Measurements from ENCODE around the gene PCDHB11.
"Not testable (repeated sequence)": the region's sequence is repeated elsewhere in the genome, so short reads cannot be mapped to it uniquely, and the experiment has no call there.

Gene PCDHB11

DNA sequence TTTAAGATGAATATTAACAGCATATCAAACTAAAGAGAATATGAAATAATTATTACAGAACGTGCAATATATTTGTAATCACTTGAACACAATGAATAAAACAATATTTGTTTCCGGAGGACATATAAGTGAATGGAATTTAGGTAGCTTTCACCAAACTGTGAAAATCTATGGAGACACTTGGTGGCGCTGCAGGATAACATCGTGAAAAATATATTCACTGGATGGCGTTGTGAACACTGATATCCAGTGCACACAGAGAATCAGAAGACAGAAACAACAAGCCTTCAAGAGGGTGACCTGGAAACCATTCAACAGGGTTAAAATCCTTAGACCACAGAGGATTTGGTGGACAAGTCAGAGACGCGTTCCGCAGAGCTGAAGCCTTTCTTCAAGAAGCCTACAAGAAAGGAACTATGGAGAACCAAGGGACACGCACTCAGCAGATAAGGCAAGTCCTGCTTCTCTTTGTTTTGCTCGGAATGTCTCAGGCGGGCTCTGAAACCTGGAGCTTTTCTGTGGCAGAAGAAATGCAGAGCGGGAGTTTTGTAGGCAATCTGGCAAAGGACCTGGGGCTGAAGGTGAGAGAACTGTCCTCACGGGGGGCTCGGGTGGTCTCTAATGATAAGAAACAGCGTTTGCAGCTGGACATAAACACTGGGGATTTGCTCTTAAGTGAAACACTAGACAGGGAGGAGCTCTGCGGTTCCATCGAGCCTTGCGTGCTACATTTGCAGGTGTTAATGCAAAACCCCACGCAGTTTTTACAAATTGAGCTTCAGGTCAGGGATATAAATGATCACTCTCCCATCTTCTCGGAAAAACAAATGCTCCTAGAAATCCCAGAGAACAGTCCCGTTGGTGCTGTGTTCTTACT is at the start of gene PCDHB11:
TSS of gene PCDHB11 (plus strand) at position 269 of the 877 bp plus-strand sequence. CDS start at position 417, 148 bp downstream.
- no peak for DNase-seq (ENCODE audit: low read depth)

DNA sequence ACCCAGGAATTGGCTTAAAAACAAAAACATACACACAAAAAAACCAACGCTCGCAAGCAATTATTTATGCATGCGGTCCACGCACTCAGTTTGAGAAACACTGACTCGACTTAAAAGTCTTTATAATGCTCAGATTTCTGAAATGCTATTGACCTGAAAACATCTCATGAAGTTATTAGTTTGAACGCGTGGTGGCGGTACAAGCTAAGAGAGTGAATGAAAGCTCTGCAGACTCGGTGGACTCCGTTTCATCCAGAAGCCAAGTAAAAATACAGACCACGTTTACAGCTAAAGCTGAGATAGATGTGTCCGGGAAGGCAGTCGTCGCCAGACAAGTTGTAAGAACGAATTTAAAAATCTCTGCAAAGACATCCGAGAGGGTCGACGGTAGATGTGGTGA is 49.6 kb upstream of the PCDHB11 start, which contains the start of gene PCDHB6:
TSS of gene PCDHB6 (plus strand) at position 246 of the 400 bp plus-strand sequence. CDS start 201 bp downstream, outside the sequence.
- no peak for DNase-seq (ENCODE audit: low read depth)

DNA sequence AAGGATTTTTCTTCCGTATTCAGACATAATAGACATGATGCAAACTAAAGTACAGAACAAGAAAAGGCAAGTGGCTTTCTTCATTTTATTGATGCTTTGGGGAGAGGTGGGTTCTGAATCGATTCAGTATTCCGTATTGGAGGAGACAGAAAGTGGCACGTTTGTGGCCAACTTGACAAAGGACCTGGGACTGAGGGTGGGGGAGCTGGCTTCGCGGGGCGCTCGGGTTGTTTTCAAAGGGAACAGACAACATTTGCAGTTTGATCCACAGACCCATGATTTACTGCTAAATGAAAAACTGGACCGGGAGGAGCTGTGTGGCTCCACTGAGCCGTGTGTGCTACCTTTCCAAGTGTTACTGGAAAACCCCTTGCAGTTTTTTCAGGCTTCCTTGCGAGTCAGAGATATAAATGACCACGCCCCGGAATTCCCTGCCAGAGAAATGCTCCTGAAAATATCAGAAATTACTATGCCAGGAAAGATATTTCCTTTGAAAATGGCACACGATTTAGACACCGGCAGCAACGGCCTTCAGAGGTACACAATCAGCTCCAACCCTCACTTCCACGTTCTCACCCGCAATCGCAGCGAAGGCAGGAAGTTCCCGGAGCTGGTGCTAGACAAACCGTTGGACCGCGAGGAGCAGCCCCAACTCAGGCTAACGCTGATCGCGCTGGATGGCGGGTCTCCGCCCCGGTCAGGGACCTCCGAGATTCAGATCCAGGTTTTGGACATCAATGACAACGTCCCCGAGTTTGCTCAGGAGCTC is 49.0 kb upstream of the PCDHB11 start:
- no peak for DNase-seq (ENCODE audit: low read depth)

DNA sequence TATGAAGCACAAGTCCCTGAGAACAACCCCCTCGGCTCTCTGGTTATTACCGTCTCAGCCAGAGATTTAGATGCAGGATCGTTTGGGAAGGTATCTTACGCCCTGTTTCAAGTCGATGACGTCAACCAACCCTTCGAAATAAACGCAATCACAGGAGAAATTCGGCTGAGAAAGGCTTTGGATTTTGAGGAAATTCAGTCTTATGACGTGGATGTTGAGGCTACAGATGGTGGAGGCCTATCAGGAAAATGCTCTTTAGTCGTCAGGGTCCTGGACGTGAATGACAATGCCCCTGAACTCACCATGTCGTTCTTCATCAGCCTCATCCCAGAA is 48.5 kb upstream of the PCDHB11 start:
- DNase-seq (ENCODE audit: low read depth): no peak

DNA sequence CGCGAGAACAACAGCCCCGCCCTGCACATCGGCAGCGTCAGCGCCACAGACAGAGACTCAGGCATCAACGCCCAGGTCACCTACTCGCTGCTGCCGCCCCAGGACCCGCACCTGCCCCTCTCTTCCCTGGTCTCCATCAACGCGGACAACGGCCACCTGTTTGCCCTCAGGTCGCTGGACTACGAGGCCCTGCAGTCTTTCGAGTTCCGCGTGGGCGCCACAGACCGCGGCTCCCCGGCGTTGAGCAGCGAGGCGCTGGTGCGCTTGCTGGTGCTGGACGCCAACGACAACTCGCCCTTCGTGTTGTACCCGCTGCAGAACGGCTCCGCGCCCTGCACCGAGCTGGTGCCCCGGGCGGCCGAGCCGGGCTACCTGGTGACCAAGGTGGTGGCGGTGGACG is 47.8 kb upstream of the PCDHB11 start:
- DNase-seq (ENCODE audit: low read depth): not testable (repeated sequence)

DNA sequence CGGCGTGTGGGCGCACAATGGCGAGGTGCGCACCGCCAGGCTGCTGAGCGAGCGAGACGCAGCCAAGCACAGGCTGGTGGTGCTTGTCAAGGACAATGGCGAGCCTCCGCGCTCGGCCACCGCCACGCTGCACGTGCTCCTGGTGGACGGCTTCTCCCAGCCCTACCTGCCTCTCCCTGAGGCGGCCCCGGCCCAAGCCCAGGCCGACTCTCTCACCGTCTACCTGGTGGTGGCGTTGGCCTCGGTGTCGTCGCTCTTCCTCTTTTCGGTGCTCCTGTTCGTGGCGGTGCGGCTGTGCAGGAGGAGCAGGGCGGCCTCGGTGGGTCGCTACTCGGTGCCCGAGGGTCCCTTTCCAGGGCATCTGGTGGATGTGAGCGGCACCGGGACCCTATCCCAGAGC is 47.3 kb upstream of the PCDHB11 start:
- not testable (repeated sequence) for DNase-seq (ENCODE audit: low read depth)

DNA sequence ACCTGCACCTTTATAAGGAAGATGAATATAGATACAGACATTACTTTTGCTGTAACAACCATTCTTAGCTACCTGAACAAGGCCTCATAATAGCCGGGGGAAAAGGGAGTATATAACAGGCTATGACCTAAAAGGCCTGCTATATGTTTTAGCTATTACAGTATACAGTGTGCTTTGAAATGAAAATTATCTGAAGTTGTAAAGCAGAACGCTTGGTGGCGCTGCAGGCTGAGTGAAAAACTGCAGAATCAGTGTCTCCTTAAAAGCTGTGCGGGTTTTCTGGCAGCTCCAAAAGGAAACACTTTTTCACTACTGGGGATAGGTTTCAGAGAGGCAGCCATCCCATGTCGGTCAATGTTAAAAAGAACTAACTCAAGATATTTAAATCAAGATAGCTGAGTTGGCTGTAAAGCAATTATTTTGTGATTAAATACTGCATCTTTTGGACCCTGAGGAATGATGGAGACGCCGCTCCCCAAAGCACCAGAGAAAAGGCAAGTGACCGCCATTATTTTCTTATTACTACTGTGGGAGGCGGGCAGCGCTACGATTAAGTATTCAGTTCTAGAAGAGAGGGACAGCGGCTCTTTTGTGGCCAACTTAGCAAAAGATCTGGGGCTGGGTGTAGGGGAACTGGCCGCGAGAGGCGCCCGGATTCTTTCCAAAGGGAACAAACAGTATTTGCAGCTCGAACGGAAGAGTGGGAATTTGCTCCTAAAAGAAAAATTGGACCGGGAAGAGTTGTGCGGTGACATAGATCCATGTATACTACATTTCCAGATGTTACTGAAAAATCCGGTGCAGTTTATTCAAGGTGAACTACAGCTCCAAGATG is 43.7 kb upstream of the PCDHB11 start:
- DNase-seq (ENCODE audit: low read depth): no peak

DNA sequence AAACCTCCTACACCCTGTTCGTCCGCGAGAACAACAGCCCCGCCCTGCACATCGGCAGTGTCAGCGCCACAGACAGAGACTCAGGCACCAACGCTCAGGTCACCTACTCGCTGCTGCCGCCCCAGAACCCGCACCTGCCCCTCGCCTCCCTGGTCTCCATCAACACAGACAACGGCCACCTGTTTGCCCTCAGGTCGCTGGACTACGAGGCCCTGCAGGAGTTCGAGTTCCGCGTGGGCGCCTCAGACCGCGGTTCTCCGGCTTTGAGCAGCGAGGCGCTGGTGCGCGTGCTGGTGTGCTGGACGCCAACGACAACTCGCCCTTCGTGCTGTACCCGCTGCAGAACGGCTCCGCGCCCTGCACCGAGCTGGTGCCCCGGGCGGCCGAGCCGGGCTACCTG is 42.1 kb upstream of the PCDHB11 start:
- not testable (repeated sequence) for DNase-seq (ENCODE audit: low read depth)

DNA sequence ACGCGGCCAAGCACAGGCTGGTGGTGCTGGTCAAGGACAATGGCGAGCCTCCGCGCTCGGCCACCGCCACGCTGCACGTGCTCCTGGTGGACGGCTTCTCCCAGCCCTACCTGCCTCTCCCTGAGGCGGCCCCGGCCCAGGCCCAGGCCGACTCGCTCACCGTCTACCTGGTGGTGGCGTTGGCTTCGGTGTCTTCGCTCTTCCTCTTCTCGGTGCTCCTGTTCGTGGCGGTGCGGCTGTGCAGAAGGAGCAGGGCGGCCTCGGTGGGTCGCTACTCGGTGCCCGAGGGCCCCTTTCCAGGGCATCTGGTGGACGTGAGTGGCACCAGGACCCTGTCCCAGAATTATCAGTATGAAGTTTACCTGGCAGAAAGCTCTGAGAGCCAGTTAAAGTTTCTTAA is 41.5 kb upstream of the PCDHB11 start:
- not testable (repeated sequence) for DNase-seq (ENCODE audit: low read depth)

DNA sequence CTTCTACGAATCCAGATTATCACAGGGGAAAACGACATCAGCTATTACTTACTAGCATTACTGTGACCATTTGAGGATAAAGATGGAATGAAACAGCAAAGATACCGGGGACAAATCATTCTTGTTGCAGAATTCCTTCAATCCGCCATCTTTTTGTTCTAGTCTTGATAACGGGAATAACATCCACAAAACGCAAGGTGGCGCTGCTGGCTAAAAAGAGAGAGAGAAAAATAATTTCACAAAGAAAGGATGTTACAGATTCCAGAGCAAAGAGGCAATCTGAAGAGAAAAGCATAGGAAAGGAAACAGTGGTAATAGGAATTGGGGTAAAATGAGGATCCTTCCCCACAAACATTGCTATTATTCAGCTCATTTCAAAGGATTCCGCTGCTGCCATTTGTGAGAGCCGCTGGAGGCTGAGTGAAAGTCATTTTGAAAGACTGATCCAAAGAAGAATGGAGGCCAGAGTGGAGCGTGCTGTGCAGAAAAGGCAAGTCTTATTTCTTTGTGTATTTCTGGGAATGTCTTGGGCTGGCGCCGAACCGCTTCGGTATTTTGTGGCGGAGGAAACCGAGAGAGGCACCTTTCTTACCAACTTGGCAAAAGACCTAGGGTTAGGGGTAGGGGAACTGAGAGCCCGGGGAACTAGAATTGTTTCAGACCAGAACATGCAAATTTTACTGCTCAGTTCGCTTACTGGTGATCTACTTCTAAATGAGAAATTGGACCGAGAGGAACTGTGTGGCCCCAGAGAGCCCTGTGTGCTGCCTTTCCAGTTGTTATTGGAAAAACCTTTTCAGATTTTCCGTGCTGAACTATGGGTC is 26.8 kb upstream of the PCDHB11 start, which contains the start of gene PCDHB7:
TSS of gene PCDHB7 (plus strand) at position 264 of the 824 bp plus-strand sequence. CDS start at position 456, 192 bp downstream.
- DNase-seq (ENCODE audit: low read depth): no peak

DNA sequence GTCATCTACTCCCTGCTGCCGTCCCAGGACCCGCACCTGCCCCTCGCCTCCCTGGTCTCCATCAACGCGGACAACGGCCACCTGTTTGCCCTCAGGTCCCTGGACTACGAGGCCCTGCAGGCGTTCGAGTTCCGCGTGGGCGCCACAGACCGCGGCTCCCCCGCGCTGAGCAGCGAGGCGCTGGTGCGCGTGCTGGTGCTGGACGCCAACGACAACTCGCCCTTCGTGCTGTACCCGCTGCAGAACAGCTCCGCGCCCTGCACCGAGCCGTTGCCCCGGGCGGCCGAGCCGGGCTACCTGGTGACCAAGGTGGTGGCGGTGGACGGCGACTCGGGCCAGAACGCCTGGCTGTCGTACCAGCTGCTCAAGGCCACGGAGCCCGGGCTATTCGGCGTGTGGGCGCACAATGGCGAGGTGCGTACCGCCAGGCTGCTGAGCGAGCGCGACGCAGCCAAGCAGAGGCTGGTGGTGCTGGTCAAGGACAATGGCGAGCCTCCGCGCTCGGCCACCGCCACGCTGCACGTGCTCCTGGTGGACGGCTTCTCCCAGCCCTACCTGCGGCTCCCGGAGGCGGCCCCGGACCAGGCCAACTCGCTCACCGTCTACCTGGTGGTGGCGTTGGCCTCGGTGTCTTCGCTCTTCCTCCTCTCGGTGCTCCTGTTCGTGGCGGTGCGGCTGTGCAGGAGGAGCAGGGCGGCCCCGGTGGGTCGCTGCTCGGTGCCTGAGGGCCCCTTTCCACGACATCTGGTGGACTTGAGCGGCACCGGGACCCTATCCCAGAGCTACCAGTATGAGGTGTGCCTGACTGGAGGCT is 24.9 kb upstream of the PCDHB11 start:
- not testable (repeated sequence) for DNase-seq (ENCODE audit: low read depth)

DNA sequence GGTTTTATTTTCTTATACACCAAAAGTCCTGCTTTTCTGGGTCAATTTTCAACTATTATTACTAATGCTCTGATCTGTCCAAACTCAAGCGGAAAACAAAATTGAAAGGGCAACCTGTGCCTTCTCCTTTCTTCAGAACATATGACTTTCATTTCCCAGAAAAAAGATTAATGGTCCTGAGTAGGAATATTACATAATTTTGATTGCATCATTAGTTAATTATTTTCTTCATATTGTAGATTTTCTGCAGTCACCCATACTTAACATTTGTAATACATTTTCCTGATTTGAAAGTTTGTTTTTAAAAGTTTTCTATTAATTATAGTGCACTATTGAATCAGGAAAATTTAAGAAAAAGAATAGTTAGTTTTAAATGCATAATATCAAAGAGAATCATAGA is 23.5 kb upstream of the PCDHB11 start:
- no peak for DNase-seq (ENCODE audit: low read depth)

DNA sequence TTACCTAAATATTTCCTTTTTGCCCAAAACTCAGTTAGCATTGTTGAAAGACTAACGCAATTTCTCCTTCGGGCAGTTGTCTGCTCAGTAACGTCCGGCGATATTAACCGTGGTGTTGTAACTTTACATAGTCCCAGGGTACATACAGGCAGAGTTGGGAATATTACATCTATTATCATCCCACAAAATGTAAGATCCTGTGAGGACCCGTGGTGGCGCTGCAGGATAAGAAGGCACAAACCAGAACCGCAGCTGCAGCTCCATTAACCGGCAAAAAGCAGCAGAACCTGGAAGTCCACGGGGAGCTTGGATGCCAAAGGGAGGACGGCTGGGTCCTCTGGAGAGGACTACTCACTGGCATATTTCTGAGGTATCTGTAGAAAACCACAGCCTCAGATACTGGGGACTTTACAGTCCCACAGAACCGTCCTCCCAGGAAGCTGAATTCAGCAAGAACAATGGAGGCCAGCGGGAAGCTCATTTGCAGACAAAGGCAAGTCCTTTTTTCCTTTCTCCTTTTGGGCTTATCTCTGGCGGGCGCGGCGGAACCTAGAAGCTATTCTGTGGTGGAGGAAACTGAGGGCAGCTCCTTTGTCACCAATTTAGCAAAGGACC is 21.7 kb upstream of the PCDHB11 start, which contains the start of gene PCDHB8:
TSS of gene PCDHB8 (plus strand) at position 214 of the 615 bp plus-strand sequence. CDS start at position 459, 245 bp downstream.
- DNase-seq (ENCODE audit: low read depth): not testable (repeated sequence)

DNA sequence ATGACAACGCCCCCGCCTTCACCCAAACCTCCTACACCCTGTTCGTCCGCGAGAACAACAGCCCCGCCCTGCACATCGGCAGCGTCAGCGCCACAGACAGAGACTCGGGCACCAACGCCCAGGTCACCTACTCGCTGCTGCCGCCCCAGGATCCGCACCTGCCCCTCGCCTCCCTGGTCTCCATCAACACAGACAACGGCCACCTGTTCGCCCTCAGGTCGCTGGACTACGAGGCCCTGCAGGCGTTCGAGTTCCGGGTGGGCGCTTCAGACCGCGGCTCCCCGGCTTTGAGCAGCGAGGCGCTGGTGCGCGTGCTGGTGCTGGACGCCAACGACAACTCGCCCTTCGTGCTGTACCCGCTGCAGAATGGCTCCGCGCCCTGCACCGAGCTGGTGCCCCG is 20.1 kb upstream of the PCDHB11 start:
- DNase-seq (ENCODE audit: low read depth): not testable (repeated sequence)

DNA sequence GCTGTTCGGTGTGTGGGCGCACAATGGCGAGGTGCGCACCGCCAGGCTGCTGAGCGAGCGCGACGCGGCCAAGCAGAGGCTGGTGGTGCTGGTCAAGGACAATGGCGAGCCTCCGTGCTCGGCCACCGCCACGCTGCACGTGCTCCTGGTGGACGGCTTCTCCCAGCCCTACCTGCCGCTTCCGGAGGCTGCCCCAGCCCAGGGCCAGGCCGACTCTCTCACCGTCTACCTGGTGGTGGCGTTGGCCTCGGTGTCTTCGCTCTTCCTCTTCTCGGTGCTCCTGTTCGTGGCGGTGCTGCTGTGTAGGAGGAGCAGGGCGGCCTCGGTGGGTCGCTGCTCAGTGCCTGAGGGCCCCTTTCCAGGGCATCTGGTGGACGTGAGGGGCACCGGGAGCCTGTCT is 19.6 kb upstream of the PCDHB11 start:
- not testable (repeated sequence) for DNase-seq (ENCODE audit: low read depth)

DNA sequence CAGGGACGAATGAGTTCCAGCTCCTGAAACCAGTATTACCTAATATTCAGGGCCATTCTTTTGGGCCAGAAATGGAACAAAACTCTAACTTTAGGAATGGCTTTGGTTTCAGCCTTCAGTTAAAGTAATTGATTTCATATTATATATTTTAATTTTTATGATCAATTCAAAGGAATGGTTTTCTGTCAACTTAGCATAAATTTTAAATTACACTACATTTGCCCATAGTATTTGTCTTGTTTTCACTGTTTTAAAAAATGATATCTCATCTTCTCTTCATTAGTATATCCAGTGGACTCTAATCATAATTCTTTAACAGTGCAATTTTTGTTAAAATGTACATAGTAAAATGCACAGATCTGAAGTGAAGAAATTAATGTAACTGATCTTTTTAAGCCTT is 19.1 kb upstream of the PCDHB11 start:
- no peak for DNase-seq (ENCODE audit: low read depth)

DNA sequence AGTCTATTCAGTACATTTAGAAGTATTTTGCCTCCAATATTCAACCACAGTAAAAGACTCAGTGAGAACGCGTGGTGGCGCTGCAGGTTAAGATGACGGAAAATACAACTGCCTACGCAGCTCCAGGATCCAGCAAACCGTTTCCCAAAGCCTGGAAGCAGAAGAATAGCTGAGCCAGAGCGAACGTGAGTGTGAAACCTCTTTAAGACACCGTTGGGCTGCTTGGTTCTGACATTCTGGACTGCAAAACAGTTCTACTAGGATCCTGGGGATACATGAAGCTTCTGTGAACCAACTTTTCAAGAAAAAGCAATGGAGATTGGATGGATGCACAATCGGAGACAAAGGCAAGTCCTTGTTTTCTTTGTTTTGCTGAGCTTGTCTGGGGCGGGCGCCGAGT is 17.2 kb upstream of the PCDHB11 start, which contains the start of gene PCDHB16:
TSS of gene PCDHB16 (plus strand) at position 140 of the 400 bp plus-strand sequence. CDS start at position 313, 173 bp downstream.
- no peak for DNase-seq (ENCODE audit: low read depth)

DNA sequence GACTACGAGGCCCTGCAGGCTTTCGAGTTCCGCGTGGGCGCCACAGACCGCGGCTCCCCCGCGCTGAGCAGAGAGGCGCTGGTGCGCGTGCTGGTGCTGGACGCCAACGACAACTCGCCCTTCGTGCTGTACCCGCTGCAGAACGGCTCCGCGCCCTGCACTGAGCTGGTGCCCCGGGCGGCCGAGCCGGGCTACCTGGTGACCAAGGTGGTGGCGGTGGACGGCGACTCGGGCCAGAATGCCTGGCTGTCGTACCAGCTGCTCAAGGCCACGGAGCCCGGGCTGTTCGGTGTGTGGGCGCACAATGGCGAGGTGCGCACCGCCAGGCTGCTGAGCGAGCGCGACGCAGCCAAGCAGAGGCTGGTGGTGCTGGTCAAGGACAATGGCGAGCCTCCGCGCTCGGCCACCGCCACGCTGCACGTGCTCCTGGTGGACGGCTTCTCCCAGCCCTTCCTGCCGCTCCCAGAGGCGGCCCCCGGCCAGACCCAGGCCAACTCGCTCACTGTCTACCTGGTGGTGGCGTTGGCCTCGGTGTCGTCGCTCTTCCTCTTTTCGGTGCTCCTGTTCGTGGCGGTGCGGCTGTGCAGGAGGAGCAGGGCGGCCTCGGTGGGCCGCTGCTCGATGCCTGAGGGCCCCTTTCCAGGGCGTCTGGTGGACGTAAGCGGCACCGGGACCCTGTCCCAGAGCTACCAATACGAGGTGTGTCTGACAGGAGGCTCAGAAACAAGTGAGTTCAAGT is 15.1 kb upstream of the PCDHB11 start:
- not testable (repeated sequence) for DNase-seq (ENCODE audit: low read depth)

All from activated T-helper 9 cell treated with anti-CD3 and anti-CD28 coated beads, Interleukin-2, amount 50 U/mL, for 16 hours (primary cell).